ENCODE measurements around the gene DIS3L2. TPM values are rescaled to one million over a fixed set of nuclear protein-coding genes. Genes with fewer than 3 reads are reported as not detected.
"Not testable (repeated sequence)": the region's sequence is repeated elsewhere in the genome, so short reads cannot be mapped to it uniquely, and the experiment has no call there.

DIS3L2 gene
- polyA plus RNA-seq, 3 donors, result 33.5 to 43.8 (median 37.1) TPM

- no peak for DNase-seq (ENCODE audit: extremely low read depth in 1 of 11, low read depth in 9 of 11, low spot score in 4 of 11)
These were observed 171.6 kb downstream of the DIS3L2 start for GRCh38 chr2:232133078-232133477.

DNA sequence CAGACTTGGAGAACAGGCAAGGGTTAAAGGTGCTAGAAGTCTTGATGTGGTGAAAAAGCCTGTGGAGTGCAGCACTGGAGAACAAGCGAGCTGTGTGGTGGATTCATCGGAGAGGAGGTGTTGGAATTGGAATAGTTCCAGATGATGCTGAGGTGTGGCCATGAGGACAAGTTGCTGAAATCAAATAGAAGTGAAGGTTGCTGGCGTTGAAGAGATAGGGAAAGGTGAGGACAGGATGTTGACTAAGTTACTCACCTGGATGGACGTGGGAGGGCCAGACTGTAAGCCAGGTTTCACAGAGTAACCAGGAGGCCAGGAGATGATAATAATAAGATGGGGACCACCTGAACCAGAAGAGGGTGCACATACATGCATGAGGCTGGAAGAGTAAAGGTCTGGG is 173.4 kb downstream of the DIS3L2 start:
- no peak for DNase-seq (ENCODE audit: extremely low read depth in 1 of 11, low read depth in 9 of 11, low spot score in 4 of 11)

DNA sequence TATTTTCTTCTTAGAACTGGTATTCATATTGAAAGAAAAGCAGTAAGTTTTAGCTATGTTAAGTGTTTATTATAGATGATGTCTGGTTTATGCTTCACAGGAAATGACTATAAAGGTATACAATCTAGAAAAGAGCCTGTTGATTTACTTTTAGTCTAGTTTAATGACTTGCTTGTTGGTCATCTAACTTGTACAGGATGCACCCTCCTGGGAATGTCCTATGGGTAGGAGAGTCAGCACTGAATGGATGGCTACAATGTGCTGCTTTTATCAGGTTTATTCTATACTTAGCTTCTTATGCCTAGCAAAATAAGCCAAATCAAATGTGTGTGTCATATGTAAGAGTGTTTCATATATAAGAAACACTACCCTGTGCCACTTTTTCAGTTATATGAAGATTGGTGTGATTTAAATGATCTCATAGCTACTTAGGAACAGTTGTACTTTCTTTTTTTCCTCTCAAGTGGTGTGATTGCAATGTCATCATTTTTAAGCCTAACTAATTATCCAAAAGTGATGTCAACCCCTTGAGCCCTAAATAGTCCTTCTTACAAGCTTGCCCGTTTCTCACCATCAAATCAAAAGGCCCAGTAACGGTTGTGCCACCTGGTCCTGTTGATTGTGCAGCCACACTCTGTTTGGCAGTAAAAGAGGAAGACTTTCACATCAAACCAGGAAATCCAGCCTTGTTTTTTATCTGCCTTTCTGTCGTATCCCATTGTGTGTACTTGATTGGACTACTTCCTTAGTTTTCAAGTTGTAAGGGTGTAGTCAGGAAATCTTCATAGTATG is 176.0 kb downstream of the DIS3L2 start:
- DNase-seq (ENCODE audit: extremely low read depth in 1 of 11, low read depth in 9 of 11, low spot score in 4 of 11), result no peak

- no peak for DNase-seq (ENCODE audit: extremely low read depth in 1 of 11, low read depth in 9 of 11, low spot score in 4 of 11)
These were observed 176.9 kb downstream of the DIS3L2 start for GRCh38 chr2:232138441-232138840.

DNA sequence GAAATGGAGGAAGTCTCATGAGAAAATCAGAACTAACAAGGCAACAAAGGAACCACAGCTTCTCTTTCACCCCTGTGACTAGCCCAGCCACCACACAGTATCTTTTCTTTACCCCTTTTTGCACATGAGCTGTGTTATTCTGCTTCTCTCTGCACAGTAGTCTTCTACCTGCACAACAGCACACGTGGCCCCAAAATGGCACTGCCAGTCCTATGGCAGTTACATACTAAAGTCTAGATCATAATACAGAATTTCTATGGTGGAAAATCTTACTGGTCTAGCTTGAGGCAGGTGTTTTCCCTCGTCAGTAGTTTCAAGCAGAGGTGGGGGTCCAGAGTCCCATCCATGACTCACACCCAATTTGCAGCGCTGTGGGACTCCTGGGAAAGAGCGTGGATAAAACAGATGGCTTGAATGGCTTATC is 177.7 kb downstream of the DIS3L2 start:
- no peak for DNase-seq (ENCODE audit: extremely low read depth in 1 of 11, low read depth in 9 of 11, low spot score in 4 of 11)

GRCh38 chr2:232139786-232140562 is 178.5 kb downstream of the DIS3L2 start:
- DNase-seq (ENCODE audit: extremely low read depth in 1 of 11, low read depth in 9 of 11, low spot score in 4 of 11), result no peak

- no peak for DNase-seq (ENCODE audit: extremely low read depth in 1 of 11, low read depth in 9 of 11, low spot score in 4 of 11)
These were observed 180.1 kb downstream of the DIS3L2 start for GRCh38 chr2:232141591-232141990.

DNA sequence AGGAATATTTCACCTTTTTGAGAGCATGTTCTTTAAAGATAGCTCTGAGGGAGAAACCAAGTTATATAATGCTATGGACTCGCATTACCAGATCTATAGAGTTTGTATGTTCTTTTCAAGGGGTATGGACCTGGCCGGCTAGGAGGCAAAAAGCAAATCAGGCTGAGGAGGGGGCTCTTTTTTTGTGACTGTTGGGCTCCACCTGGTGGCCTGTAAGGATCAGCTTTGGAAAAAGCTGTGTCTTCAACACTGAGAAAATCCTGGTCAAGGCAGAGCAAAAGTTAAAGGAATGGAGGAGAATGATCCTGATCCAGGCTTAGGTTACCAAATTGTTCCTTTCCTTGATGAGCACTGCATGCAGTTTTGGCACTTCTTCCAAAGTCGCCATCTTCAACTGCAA is 180.5 kb downstream of the DIS3L2 start:
- peak in 8 of 11 donors; percentile 20 to 34 (median 30) for DNase-seq (ENCODE audit: extremely low read depth in 1 of 11, low read depth in 9 of 11, low spot score in 4 of 11)

- DNase-seq (ENCODE audit: extremely low read depth in 1 of 11, low read depth in 9 of 11, low spot score in 4 of 11), result no peak
These were observed 181.0 kb downstream of the DIS3L2 start for GRCh38 chr2:232142502-232142901.

- DNase-seq (ENCODE audit: extremely low read depth in 1 of 11, low read depth in 9 of 11, low spot score in 4 of 11), result no peak
These were observed 184.8 kb downstream of the DIS3L2 start for GRCh38 chr2:232146294-232146693.

DNA sequence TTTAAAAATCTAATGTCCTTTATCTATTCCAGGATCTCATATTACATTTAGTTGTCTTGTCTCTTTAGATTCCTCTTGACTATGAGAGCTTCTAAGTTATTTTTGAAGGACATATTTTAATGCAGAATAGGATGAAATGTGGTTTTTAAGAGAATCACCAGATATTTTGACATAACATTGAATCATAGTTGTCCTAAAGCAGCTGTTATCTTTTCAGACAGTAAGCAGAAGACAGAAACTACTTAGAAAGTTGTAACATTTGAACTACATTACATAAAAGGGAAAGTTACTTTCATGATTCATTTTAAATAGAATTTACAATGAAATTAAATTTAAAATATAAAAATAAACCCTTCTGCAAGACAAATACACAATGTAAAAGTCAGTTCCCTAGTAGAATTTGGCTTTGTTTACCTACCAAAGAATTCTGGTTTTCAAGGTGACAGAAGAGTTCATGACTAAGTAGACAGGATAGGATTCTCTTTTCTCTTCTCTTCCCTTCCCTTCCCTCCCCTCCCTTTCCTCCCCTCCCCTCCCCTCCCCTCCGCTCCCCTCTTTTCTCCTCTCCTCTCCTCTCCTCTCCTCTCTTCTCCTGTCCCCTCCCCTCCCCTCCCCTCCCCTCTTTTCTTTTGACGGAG is 186.0 kb downstream of the DIS3L2 start:
- DNase-seq (ENCODE audit: extremely low read depth in 1 of 11, low read depth in 9 of 11, low spot score in 4 of 11), result no peak

DNA sequence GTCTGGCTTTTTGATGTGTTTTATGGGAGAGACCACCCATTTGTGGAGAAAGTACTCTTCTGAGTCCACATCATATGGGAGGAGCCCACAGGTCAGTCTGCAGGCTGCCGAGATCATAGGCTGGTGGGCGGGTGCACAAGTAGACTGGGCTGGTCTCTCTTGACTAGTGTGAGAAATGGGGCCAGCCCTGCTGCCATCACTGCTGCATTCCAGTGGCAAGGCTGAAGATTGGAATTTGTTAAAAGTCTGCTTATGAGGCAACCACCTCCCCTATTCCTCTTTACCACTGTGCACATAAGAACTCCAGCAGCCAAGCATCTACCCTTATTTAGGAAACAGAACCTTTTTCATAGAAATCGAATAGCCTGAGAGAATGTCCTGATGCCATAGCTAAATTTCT is 200.7 kb downstream of the DIS3L2 start:
- no peak for DNase-seq (ENCODE audit: extremely low read depth in 1 of 11, low read depth in 9 of 11, low spot score in 4 of 11)

DNA sequence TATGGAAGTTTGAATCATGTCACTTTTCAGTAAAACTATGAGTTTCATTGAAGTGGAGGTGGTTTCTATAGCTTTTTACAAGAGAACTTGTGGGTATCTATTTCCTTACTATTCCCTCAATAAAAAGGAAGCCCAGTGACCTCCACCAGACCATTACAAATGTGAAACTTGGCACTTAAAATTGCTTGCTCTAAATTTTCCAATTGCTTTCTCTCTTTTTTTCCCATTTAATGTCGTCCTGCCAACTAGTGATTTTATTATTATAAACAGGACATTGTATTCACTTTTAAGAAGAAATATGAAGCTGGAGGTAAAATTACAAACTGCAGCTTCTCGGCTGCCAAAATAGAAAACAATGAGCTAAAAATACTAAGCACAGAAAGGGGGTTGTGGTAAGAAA is 208.9 kb downstream of the DIS3L2 start:
- peak in 1 of 11 donors; percentile 9 for DNase-seq (ENCODE audit: extremely low read depth in 1 of 11, low read depth in 9 of 11, low spot score in 4 of 11)

- no peak for DNase-seq (ENCODE audit: extremely low read depth in 1 of 11, low read depth in 9 of 11, low spot score in 4 of 11)
These were observed 213.1 kb downstream of the DIS3L2 start for GRCh38 chr2:232174662-232175061.

- not testable (repeated sequence) for DNase-seq (ENCODE audit: extremely low read depth in 1 of 11, low read depth in 9 of 11, low spot score in 4 of 11)
These were observed 215.1 kb downstream of the DIS3L2 start for GRCh38 chr2:232176587-232176986.

- DNase-seq (ENCODE audit: extremely low read depth in 1 of 11, low read depth in 9 of 11, low spot score in 4 of 11), result no peak
These were observed 221.8 kb downstream of the DIS3L2 start for GRCh38 chr2:232183279-232183678.

DNA sequence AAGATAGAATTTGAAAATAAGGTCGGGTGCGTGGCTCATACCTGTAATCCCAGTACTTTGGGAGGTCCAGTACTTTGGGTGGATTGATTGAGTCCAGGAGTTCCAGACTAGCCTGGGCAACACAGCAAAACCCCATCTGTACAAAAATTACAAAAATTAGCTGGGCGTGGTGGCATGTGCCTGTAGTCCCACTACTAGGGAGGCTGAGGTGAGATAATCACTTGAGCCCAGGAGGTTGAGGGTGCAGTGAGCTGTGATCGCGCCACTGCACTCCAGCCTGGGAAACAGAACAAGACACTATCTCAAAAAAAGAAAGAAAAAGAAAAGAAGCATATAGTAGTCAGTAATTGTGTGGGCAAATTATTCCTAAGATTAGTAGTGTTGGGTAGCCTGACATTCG is 222.8 kb downstream of the DIS3L2 start:
- no peak for DNase-seq (ENCODE audit: extremely low read depth in 1 of 11, low read depth in 9 of 11, low spot score in 4 of 11)

DNA sequence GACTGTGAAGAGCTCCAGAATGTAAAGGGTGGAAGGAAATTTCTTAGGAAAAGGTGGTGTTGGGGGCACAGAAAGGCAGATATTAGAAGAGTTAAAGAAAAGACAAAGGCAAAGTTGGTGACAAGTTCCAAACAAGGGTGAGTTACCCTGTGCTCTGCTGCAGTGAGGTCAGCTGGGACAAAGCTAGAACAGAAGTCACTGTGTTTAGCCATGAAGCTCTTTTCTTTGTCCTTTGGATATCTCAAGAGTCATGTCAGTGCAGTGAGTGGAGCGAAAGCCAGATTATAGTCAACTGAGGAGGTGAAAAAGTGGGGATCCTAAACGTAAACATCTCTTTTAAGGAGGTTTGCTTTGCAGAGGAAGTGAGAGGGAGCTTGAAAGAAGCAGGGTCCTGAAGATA is 229.3 kb downstream of the DIS3L2 start:
- no peak for DNase-seq (ENCODE audit: extremely low read depth in 1 of 11, low read depth in 9 of 11, low spot score in 4 of 11)

DNA sequence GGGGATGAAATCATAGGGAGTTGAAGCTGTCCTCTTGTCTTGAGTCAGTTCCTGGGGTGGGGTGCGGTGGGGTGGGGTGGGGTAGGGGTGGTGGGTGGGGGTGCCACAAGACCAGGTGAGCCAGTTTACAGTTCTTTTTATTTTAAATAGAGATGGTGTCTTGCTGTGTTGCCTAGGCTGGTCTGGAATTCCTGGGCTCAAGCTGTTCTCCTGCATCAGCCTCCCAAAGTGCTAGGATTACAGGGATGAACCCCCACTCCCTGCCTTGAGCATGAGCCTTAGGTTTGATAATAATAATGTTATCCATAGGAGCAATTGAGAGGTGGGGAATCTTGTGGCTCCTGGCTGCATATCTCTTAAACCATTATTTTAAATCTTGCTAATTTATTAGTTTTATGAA is 234.0 kb downstream of the DIS3L2 start:
- no peak for DNase-seq (ENCODE audit: extremely low read depth in 1 of 11, low read depth in 9 of 11, low spot score in 4 of 11)

- DNase-seq (ENCODE audit: extremely low read depth in 1 of 11, low read depth in 9 of 11, low spot score in 4 of 11), result no peak
These were observed 235.3 kb downstream of the DIS3L2 start for GRCh38 chr2:232196802-232197201.
